Neutrophil (primary cell): ENCODE measurements around the gene NTM.

Experiments used
- H3K27ac ChIP-seq: fragments of 200-600 bp; sonication (generic); 2 replicates; pipeline ENCODE4 v1.5.1; 2016; ENCODE audit warnings: mild to moderate bottlenecking, moderate library complexity
- H3K27me3 ChIP-seq: fragments of 200-600 bp; sonication (generic); 2 replicates; pipeline ENCODE4 v1.6.0; 2016; ENCODE audit warnings: mild to moderate bottlenecking
- H3K36me3 ChIP-seq: fragments of 200-600 bp; sonication (generic); 2 replicates; pipeline ENCODE4 v1.5.1; 2017
- H3K4me1 ChIP-seq, 2 experiments: fragments of 200-600 bp in 1 of 2; sonication (generic) in 1 of 2; 1 replicate in 1 of 2; 2 replicates in 1 of 2; pipeline versions ENCODE4 v1.5.1 to v1.6.1; 2013 to 2016; ENCODE audit warnings: low read depth in 1 of 2, low read length in 1 of 2, mild to moderate bottlenecking in 1 of 2, moderate library complexity in 1 of 2; ENCODE audit not compliant: control insufficient read depth in 1 of 2, insufficient read depth in 1 of 2
- H3K4me3 ChIP-seq, 2 experiments: fragments of 200-600 bp in 1 of 2; sonication (generic) in 1 of 2; 1 replicate in 1 of 2; 2 replicates in 1 of 2; pipeline ENCODE4 v1.5.1; 2013 to 2016; ENCODE audit warnings: low read depth in 1 of 2, low read length in 1 of 2, mild to moderate bottlenecking in 1 of 2, moderate library complexity in 1 of 2
- H3K9me3 ChIP-seq: fragments of 200-600 bp; sonication (generic); 2 replicates; pipeline ENCODE4 v1.5.1; 2016
- TF ChIP-seq, protein P1 (sequence below): fragments of 200-600 bp; sonication (generic); IDR thresholded peaks from 2 replicates; pipeline ENCODE4 v1.5.1; 2016; ENCODE audit warnings: antibody characterized with exemption

The NTM gene

DNA sequence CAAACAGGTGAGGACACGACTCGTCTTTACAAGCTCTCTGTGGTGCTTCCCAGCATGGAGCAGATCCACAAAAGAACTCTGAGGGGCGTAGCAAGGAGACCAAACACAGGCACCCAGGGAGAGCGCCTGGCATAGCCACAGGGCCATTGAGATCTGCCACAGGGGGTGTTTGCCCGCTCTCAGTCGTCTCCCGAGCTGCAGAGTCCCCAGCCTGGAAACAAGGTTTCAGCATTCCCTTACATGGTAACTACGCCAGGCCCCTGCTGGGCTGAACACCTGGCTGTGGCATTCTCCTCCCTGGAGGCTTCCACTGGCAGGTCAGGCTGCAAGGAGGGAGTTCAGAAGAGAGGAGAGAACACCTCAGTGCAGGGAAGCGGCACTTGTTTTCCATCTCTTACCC lies 962.1 kb downstream of the NTM start:
- Histone ChIP-seq H3K4me1 (no peaks in the 10 kb centered on the region), H3K27ac (no peak overlapping the region), H3K27me3 (no peaks in the 10 kb centered on the region), H3K36me3 (no peaks in the 10 kb centered on the region), H3K4me3 (no peak overlapping the region), H3K9me3 (no peaks in the 10 kb centered on the region)
- TF ChIP-seq, protein P1, sequence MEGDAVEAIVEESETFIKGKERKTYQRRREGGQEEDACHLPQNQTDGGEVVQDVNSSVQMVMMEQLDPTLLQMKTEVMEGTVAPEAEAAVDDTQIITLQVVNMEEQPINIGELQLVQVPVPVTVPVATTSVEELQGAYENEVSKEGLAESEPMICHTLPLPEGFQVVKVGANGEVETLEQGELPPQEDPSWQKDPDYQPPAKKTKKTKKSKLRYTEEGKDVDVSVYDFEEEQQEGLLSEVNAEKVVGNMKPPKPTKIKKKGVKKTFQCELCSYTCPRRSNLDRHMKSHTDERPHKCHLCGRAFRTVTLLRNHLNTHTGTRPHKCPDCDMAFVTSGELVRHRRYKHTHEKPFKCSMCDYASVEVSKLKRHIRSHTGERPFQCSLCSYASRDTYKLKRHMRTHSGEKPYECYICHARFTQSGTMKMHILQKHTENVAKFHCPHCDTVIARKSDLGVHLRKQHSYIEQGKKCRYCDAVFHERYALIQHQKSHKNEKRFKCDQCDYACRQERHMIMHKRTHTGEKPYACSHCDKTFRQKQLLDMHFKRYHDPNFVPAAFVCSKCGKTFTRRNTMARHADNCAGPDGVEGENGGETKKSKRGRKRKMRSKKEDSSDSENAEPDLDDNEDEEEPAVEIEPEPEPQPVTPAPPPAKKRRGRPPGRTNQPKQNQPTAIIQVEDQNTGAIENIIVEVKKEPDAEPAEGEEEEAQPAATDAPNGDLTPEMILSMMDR, result no peak

DNA sequence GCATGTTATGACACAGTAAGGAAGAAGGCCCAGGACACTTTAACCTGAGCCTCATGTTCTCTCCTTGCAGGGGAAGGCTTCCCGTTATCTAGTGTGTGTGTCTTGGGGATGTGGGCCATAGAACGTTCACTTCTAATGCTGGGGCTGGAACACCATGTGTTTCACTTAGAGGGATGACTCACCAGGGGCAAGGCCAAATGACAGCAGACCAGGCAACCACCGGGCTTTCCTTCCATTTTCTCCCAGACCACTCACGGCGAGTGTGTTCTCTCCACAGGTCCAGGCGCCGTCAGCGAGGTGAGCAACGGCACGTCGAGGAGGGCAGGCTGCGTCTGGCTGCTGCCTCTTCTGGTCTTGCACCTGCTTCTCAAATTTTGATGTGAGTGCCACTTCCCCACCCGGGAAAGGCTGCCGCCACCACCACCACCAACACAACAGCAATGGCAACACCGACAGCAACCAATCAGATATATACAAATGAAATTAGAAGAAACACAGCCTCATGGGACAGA lies 964.4 kb downstream of the NTM start:
- no peak overlapping the region for H3K4me3 ChIP-seq
- H3K9me3 ChIP-seq, result no peaks in the 10 kb centered on the region
- no peak overlapping the region for H3K27ac ChIP-seq
- H3K4me1 ChIP-seq, result no peaks in the 10 kb centered on the region
- no peaks in the 10 kb centered on the region for H3K27me3 ChIP-seq
- H3K36me3 ChIP-seq, result no peaks in the 10 kb centered on the region
- TF ChIP-seq, protein P1, result no peak

DNA sequence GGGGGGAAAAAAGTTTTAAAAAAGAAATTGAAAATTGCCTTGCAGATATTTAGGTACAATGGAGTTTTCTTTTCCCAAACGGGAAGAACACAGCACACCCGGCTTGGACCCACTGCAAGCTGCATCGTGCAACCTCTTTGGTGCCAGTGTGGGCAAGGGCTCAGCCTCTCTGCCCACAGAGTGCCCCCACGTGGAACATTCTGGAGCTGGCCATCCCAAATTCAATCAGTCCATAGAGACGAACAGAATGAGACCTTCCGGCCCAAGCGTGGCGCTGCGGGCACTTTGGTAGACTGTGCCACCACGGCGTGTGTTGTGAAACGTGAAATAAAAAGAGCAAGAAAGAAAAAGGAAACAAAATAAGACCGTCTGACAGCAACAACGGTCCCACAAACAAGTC lies 964.9 kb downstream of the NTM start:
- Histone ChIP-seq H3K27ac (no peak overlapping the region), H3K4me3 (no peak overlapping the region), H3K27me3 (no peaks in the 10 kb centered on the region), H3K9me3 (no peaks in the 10 kb centered on the region), H3K4me1 (no peaks in the 10 kb centered on the region), H3K36me3 (no peaks in the 10 kb centered on the region)
- TF ChIP-seq, protein P1, result no peak

DNA sequence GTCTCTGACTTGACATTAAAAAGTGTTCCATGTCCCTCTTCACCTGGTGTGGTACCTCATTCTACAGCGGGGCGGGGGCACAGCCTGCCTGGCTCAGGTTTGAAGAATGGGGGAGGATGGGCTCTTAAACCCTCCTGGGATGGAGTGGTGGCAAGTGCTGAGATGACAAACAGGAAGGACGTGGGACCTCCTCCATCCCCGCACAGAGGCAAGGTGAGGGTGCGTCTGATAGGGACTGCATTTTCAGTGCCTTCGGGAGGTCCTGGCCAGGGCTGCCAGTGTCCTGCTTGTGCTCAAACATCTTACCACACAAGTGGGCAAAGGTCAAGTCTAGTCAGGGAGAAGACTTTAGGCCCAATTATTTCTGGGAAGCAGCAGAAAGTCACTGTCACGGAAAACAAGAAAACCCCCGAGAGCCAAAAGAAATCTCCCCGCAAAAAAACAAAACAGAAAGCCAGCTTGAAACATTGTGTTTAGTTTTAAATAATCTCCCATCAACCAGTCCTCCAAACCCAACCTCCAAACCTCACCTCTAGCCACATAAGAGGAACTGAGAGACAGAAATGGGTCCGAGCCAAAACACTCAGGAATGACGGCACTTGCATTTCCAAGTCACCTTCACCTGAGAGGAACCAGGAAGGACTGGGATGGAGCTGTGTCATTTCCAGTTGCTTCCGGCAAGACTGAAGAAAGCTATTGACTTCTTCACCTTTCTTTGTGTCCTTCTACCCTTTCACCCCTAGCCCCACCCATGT lies 966.5 kb downstream of the NTM start:
- no peaks in the 10 kb centered on the region for H3K27me3 ChIP-seq
- no peak overlapping the region for H3K4me3 ChIP-seq
- H3K9me3 ChIP-seq, result no peaks in the 10 kb centered on the region
- no peaks in the 10 kb centered on the region for H3K4me1 ChIP-seq
- no peaks in the 10 kb centered on the region for H3K36me3 ChIP-seq
- TF ChIP-seq, protein P1, result no peak
- H3K27ac ChIP-seq, result no peak overlapping the region

DNA sequence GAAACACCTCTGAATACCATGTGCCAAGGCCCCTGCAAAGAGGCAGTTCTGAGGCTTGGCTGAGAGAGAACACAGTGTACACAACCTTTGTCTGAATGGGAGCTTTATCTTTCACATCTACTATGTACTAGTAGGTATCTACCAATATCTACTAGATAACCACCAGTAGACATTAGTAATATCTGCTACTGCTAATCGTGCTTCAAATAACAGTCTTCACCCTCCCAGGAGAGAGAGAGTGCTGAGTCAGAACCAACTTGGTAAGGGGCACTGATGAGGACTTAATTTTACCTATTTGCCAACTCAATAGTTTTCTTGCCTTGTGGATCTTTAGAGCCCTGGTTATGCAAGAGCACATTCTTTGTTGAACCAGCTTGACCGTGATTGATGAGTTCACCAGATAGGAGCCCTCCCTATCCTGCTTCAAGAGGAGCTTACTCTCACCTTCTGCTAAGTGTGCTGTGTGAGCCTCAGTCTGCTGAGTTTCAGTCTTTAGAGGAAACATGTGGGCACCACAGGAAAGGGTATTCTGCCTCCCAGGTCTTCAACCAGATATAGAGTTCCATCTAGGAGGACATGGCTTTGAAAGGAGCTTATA lies 967.5 kb downstream of the NTM start:
- Histone ChIP-seq H3K4me1 (no peaks in the 10 kb centered on the region), H3K4me3 (no peak overlapping the region), H3K9me3 (no peaks in the 10 kb centered on the region), H3K27ac (no peak overlapping the region), H3K27me3 (no peaks in the 10 kb centered on the region), H3K36me3 (no peaks in the 10 kb centered on the region)
- TF ChIP-seq, protein P1, result no peak
